ENCODE results near the gene TMEM238. TPM values are rescaled to one million over a fixed set of nuclear protein-coding genes. Genes with fewer than 3 reads are reported as not detected.

The TMEM238 gene
- total and polyA plus RNA-seq, 10 of the 15 experiments (the other 5 are each of a cell fraction or from before 2014, with no cell fraction given): 0.05 to 16.9 (median 0.58) TPM; not detected in 1

- intact Hi-C loops (cut with micrococcal nuclease; ENCODE audit: unreplicated experiment) (no loop called here), in situ Hi-C loops (cut with MboI) (no loop called here)
- POLR2A ChIA-PET: no interaction called here
- BruUV-seq (replicated peaks): no TSS peak
- peak overlapping the region; percentile 29; the same call in 1 of the 2 replicates for H2AFZ ChIP-seq (ENCODE audit: control insufficient read depth, low read depth, low read length)
- SMC1A ChIA-PET (ENCODE audit: uncharacterized antibody, unreplicated experiment): no interaction called here
- no peaks in the 10 kb centered on the region; the same call in 1 of the 2 replicates for H4K20me1 ChIP-seq (ENCODE audit: control insufficient read depth, insufficient read depth)
- no peaks in the 10 kb centered on the region for H3K9me3 ChIP-seq (replicated peaks; ENCODE audit: control insufficient read depth, insufficient read depth, low read length)
- H3K36me3 ChIP-seq (ENCODE audit: control insufficient read depth in 2 of 2, insufficient read depth in 2 of 2, low read length in 1 of 2): no peaks in the 10 kb centered on the region
- no peak overlapping the region for H3K27ac ChIP-seq (ENCODE audit: control insufficient read depth, insufficient read depth)
- WGBS (ENCODE audit: insufficient coverage, insufficient replicate concordance, low lambda C conversion rate, missing lambda C conversion rate): 7% methylated on average over 53 of the region's 72 CpGs
- FAIRE-seq (no peak), ATAC-seq (peak; percentile 91), DNase-seq (ENCODE audit: low read depth, low spot score) (no peak)
- H3K79me2 ChIP-seq (ENCODE audit: control insufficient read depth, insufficient read depth, low read length): no peaks in the 10 kb centered on the region
- H3K4me2 ChIP-seq (ENCODE audit: control insufficient read depth, insufficient read depth): peak overlapping the region; percentile 68; the same call in 1 of the 2 replicates
- H3K9ac ChIP-seq (ENCODE audit: control insufficient read depth, insufficient read depth, low read length): no peak overlapping the region
- H3K4me3 ChIP-seq: no peak overlapping the region
- RAD21 ChIA-PET (ENCODE audit: unreplicated experiment): no interaction called here
- H3K4me1 ChIP-seq (ENCODE audit: control insufficient read depth, insufficient read depth, low read length): no peaks in the 10 kb centered on the region; the same call in 1 of the 2 replicates
- CTCF ChIA-PET: no interaction called here
- peaks cover 4 to 13% of the 10 kb centered on the region in 2 experiments; a peak in 3 of 4 replicates for H3K27me3 ChIP-seq (replicated peaks in 1 of 2; ENCODE audit: control insufficient read depth in 2 of 2, insufficient read depth in 2 of 2, low read length in 1 of 2)
- no peak for TF ChIP-seq TCF3 (IDR thresholded peaks at IDR 0.05; ENCODE audit: borderline replicate concordance, insufficient read depth, low read depth, low read length)
- no peak for TF ChIP-seq SMARCA5 (IDR thresholded peaks at IDR 0.05)
- TF ChIP-seq NKRF (conservative IDR thresholded peaks at IDR 0.05): no peak
- TF ChIP-seq GABPA (IDR thresholded peaks at IDR 0.05; ENCODE audit: low read depth): no peak
- TF ChIP-seq REST (IDR thresholded peaks at IDR 0.05; ENCODE audit: low read depth, low read length): no peak
- TF ChIP-seq PRDM15 (CRISPR knock-in tag; IDR thresholded peaks at IDR 0.05): no peak
- TF ChIP-seq HDAC2 (IDR thresholded peaks at IDR 0.05): no peak
- TF ChIP-seq ZNF687 (IDR thresholded peaks at IDR 0.05): no peak
- TF ChIP-seq ZBED1 (IDR thresholded peaks at IDR 0.05; ENCODE audit: borderline replicate concordance): no peak
These were observed 30.0 kb downstream of the TMEM238 start for GRCh38 chr19:55353803-55354697.
